ENCODE data around the gene MPP1. TPM values are rescaled to one million over a fixed set of nuclear protein-coding genes. Genes with fewer than 3 reads are reported as not detected.
A peak's percentile ranks its signal among the peaks of the same experiment; 100 is the strongest.

The MPP1 gene
- total and polyA plus RNA-seq, 9 of the 15 experiments (the other 6 are each of a cell fraction or from before 2014, with no cell fraction given), result 227 to 395 (median 283) TPM

DNA sequence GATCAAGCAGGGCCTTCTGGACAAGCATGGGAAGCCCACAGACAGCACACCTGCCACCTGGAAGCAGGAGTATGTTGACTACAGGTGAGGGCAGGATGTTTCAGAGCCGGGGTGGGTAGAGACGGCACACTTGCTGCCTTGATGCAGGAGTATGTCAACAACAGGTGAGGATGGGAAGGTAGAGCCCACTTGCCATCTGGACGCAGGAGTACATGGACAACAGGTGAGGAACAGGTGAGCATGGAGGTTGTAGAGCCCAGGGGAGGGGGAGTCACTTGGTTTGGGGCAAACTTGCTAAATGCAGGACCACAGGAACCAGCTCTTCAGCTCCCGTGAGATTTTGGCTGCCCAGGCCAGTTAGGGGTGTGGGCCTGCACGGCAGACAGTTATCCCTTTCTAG is 30.7 kb downstream of the MPP1 start (continued):
- TF ChIP-seq, protein P1, sequence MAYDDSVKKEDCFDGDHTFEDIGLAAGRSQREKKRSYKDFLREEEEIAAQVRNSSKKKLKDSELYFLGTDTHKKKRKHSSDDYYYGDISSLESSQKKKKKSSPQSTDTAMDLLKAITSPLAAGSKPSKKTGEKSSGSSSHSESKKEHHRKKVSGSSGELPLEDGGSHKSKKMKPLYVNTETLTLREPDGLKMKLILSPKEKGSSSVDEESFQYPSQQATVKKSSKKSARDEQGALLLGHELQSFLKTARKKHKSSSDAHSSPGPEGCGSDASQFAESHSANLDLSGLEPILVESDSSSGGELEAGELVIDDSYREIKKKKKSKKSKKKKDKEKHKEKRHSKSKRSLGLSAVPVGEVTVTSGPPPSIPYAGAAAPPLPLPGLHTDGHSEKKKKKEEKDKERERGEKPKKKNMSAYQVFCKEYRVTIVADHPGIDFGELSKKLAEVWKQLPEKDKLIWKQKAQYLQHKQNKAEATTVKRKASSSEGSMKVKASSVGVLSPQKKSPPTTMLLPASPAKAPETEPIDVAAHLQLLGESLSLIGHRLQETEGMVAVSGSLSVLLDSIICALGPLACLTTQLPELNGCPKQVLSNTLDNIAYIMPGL (CRISPR knock-in tag; IDR thresholded peaks at IDR 0.05), result no peak
- 0 out of 2 replicates have a peak, but pooled peaks have one; percentile 3 for TF ChIP-seq POLR2A (conservative IDR thresholded peaks at IDR 0.05)
- no peak for TF ChIP-seq NFXL1 (CRISPR knock-in tag; IDR thresholded peaks at IDR 0.05)
- no peak for TF ChIP-seq CREM (IDR thresholded peaks at IDR 0.05; ENCODE audit: low read depth)
- no peak for TF ChIP-seq REST (IDR thresholded peaks at IDR 0.05; ENCODE audit: borderline replicate concordance)
- no peak for TF ChIP-seq REST (CRISPR knock-in tag; IDR thresholded peaks at IDR 0.05; ENCODE audit: low read depth)
- TF ChIP-seq MAFF (IDR thresholded peaks at IDR 0.05; ENCODE audit: low read length), result no peak
- no peak for TF ChIP-seq FOXK2 (conservative IDR thresholded peaks at IDR 0.05 in 1 of 2, IDR thresholded peaks at IDR 0.05 in 1 of 2; ENCODE audit: low read depth in 2 of 2)
- TF ChIP-seq ZNF24 (IDR thresholded peaks at IDR 0.05), result no peak
- TF ChIP-seq, protein P2, sequence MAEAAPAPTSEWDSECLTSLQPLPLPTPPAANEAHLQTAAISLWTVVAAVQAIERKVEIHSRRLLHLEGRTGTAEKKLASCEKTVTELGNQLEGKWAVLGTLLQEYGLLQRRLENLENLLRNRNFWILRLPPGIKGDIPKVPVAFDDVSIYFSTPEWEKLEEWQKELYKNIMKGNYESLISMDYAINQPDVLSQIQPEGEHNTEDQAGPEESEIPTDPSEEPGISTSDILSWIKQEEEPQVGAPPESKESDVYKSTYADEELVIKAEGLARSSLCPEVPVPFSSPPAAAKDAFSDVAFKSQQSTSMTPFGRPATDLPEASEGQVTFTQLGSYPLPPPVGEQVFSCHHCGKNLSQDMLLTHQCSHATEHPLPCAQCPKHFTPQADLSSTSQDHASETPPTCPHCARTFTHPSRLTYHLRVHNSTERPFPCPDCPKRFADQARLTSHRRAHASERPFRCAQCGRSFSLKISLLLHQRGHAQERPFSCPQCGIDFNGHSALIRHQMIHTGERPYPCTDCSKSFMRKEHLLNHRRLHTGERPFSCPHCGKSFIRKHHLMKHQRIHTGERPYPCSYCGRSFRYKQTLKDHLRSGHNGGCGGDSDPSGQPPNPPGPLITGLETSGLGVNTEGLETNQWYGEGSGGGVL (CRISPR knock-in tag; IDR thresholded peaks at IDR 0.05), result no peak
- no peak for TF ChIP-seq EGR1 (conservative IDR thresholded peaks at IDR 0.05)
- TF ChIP-seq PML (IDR thresholded peaks at IDR 0.05; ENCODE audit: low read length), result no peak
- TF ChIP-seq, protein P3, sequence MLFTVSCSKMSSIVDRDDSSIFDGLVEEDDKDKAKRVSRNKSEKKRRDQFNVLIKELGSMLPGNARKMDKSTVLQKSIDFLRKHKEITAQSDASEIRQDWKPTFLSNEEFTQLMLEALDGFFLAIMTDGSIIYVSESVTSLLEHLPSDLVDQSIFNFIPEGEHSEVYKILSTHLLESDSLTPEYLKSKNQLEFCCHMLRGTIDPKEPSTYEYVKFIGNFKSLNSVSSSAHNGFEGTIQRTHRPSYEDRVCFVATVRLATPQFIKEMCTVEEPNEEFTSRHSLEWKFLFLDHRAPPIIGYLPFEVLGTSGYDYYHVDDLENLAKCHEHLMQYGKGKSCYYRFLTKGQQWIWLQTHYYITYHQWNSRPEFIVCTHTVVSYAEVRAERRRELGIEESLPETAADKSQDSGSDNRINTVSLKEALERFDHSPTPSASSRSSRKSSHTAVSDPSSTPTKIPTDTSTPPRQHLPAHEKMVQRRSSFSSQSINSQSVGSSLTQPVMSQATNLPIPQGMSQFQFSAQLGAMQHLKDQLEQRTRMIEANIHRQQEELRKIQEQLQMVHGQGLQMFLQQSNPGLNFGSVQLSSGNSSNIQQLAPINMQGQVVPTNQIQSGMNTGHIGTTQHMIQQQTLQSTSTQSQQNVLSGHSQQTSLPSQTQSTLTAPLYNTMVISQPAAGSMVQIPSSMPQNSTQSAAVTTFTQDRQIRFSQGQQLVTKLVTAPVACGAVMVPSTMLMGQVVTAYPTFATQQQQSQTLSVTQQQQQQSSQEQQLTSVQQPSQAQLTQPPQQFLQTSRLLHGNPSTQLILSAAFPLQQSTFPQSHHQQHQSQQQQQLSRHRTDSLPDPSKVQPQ (CRISPR knock-in tag; IDR thresholded peaks at IDR 0.05; ENCODE audit: borderline replicate concordance), result no peak
